Stimulated activated CD4-positive, alpha-beta T cell treated with anti-CD3 and anti-CD28 coated beads, Interleukin-12 subunit alpha, Interleukin-12 subunit beta, amount 100 ng/mL, for 48 hours (primary cell): ENCODE measurements around the gene AIFM1.

ENCODE experiments used
- DNase-seq, 3 donors: peaks; one replicate each; pipeline ENCODE4 v3.0.0-alpha.2; 2020; ENCODE audit warnings: low read depth in 2 of 3, low spot score in 1 of 3

AIFM1 gene

DNA sequence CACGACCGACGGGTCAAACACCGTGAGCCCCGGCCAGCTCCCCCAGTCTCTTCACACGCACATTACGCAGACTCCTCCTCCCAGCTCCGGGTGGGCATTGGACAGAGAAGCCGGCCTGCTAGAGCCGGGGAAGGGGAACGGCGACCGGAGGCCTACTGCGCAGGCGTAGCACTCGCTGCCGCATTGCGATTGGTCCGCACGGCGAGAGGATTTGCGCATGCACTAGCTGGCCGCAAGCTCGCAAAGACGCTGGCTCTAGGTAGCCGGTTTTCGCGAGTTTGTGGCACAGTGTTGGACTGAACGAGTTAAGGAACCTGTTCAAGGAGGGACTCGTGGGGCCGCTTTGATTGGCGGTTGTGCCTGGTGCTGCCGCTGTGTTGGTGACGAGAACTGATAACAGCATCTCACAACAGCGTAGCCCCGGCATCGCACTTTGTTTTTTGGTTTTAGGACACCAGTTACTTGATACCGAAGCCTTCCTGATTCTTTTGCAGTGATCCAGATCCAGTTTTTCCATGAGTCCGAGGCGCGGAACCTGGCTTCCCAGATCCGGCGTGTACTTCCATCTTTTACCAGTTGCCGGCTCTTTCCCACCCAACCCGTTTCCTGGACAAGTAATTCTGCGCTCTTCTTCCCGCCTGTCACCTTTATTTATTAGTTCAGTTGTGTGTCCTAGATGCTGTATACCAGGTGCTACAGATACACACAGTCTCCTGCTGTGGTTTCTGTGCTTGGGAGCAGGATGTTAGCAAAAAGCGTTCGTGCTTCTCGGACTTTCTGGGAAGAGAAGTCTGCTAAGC lies at the start of gene AIFM1:
Gene AIFM1, minus strand, starts transcription at position 139 of the 800 bp plus-strand sequence. CDS start 185 bp downstream, outside the sequence.
- peak; percentile 71 to 81 (median 81) for DNase-seq

DNA sequence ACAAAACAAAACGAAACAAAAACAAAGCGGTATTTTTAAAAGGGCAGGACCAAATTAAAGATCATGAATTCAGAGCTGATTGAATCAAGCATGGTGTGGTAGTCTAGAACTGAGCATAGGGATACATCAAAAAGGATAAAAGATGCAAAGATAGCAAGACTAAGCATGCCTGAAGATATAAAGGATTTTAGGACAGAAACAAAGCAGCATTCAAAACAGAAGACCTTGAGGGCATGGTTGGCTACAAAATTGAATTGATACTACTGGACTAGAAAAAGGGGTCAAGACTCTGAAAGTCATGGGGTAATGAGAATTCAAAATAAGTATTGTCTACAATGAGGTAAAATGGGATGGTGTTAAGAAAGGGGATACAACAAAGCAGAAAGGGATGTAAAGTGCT lies 47.7 kb upstream of the AIFM1 start:
- DNase-seq = no peak

DNA sequence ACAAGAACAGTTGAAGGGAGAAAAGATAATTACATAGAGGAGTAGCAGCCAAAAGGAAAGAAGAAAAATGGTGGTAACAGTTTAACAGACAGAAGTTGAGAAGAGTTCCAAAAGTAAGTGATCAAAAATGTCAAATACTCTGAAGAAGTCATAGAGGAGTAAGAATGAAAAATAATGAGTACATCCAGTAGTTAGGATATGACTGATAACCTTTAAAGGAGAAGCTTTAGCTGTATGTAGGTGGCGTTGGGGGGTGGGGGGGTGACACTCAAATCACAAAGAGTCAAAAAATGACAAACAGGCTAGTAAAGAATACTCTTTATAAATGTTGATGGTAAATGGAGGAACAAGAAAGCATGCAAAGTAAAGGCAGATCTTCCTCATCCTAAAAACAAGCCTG lies 46.7 kb upstream of the AIFM1 start:
- DNase-seq = no peak

DNA sequence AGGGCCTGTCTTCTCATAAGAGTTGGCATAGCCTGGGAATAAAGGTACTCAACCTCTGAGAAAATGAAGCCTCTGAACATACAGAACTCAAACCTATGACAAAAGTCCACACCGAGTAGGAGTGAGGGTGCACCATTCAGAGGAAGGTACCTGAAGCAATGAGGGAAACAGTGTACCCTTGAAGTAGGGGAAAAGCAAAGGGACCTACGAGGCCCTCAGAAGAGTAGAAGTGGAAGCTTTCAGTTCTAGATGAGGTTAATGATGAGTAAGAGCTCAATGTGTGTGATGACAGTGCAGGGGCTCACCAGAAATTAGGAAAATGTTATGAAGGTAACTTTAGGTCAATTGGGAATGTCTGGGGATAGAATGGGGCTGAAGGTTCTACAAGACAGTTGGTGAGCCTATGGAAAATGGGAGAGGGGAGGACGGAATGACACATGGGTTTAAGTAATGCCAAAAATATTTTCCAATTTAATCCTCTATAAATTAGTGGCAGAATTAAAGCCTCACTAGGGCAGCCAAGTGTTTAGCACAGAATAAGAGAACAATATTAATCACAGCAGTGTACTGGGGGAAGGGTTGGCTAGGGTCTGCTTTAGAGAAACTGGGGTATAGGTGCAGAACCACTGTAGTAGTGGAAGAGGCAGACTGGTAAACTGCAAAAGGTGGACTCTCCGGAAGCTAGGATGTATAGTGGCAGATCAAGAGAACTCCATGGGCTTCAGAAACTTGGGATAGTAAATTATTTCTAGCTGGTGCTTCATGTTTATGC lies 46.0 kb upstream of the AIFM1 start:
- no peak for DNase-seq

DNA sequence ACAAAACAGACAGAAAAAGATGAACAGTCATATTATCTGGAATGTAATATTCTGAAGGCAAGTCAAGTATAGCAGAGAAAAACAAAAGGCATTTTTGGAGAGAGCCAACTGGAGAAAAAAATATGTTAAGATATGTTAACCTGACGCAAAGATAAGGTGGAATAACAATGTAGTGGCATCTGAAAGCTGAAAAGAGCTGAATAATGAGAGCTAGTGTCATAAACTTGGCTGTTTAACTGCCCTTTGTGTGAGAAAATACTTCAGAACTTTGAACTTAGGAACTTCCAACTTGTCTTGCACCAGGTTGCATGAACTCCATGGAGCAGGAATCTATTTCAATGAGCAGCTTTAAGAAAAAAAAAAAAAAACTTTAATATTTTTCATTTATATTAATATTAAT lies 39.0 kb upstream of the AIFM1 start:
- DNase-seq = no peak

DNA sequence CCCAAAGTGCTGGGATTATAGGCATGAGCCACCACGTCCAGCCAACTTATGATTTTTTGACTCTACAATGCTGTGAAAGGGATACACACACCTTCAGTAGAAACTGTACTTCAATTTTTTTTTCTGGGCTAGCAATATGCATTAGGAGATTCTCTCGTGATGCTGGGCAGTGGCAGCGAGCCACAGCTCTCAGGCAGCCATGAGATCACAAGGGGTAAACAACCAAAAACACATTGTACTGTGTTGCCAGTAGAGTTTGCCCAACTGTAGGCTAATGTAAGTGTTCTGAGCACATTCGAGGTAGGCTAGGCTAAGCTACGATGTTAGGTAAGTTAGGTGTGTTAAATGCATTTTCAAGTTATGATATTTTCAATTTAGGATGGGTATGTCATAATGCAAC lies 31.8 kb upstream of the AIFM1 start:
- DNase-seq = no peak

DNA sequence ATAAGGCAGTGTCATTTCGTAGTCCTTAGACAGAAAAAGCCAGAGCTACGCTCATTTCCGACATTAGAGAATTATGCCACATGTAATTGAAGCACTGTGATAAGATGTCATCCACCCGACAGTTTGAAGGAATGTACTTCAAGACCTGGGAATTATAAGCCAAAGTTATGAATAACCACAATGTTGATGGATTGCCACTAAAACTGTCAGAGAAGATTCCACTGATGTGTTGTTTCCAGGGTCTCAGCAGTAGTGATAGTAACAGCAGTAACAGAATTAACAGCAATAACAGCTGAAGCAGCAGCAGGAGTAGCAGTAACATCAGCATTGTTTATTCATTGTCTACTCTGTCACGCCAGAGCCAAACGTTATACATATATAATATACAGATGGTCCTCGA lies 30.8 kb upstream of the AIFM1 start:
- no peak for DNase-seq

DNA sequence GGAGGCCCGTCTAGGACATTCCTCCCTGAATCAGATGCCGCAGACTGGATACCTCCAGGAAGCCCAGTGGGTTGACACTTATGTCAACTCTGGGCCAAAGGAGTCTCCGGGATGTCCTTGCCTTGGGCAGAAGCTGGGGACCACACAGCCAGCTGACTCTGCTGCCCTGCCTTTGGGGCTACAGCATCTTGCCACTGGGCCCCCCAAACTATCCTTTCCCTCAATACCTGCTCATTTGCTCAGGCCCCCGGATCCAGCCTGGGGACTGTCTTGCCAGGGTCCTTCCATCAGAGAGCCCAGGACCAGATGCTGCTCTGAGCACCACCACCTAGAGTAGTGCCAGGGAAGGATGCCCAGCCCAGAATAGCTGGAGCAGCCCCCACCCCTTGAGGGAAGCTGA lies 25.2 kb upstream of the AIFM1 start:
- DNase-seq = no peak

DNA sequence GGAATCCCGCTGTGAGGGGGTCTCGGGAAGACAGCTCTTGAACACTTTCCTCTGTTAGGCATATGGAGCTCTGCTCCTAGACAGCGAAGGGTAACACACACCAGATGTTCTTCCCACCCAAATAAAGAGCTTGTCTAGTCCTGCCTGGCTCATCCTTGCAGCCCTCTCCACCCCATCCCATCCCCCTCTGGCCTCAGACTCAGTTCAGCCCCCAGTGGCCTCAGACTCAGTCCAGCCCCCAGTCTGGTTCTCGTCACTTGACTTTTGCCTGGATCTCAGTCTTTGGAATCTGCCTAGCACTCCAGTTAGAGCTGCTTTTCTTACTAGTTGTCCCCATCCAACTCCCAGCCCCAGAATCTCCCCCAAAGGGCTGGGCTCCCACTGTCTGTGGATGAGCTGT lies 21.0 kb upstream of the AIFM1 start:
- no peak for DNase-seq

DNA sequence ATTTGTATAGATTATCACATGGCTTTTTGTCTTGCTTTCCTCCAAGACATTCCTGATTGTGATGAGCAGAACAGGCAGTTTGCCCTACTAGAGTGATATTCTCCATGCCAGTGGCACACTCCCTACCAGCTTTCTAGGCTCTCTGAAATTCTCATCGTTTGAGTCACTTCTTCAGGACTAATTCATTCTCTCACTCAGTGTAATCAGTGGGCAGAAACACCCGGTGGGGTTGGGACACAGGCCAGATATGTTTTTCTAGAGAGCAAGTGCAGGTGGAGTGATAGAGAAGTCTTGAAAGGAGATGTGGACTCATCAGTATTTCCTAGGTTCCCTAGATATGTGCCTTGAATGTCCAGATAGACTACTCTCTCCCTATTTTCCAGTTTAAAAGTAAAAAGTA lies 19.2 kb upstream of the AIFM1 start:
- DNase-seq = no peak

DNA sequence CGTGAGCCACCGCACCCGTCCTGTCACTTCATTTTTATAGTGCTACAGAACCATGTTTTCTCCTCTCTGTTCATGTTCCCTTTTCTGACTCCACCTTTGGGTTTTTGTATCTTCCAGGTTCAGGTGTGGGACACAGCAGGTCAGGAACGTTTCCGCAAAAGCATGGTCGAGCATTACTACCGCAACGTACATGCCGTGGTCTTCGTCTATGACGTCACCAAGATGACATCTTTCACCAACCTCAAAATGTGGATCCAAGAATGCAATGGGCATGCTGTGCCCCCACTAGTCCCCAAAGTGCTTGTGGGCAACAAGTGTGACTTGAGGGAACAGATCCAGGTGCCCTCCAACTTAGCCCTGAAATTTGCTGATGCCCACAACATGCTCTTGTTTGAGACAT lies 18.5 kb upstream of the AIFM1 start:
- DNase-seq = no peak

DNA sequence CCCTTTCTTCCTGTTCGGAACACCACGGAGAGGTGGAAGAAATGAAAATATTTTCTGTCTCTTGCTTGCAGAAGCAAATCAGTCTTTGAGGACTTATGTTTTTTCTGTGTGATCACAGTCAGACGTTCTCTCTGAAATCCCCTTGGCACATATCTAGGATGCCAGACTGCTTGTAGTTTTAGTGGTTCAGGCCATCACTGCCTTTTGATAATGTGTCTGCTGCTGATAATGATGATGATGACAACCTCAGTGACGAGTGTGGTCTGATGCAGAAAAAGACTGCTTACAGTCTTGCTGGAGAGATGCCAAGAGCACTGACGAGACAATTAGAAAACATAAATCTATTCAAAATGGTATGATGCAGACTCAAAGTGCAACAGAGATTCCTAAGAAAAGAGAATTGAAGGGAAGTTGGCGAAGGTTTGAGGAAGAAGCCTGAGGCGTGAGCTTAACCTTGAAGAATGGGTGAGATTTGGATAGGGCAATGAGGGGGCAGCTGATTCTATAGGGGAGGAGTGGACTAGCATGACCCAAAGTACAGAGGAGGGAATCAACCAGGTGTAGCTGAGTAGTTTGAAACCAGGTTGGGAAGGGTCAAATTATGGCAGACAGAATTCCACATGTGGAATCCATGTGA lies 14.1 kb upstream of the AIFM1 start:
- no peak for DNase-seq

DNA sequence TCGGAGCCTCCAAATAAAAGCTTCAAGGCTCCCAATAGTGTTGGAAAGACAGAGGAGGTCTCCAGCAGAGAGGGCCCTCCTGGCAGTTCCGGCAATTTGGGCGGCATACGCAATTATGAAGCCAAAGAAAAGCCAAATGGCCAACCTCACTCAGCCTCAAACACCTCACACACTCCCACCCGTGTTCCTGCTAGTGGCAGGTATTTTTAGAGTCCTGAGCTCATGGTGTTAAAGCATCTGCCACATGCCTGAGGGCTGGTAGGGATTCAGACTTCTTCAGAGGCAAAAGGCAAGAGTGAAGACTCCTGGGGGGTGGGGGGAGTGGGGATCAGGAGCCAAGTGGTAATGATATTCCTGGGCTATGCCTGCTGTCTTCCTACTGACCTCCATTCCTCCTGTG lies 13.5 kb upstream of the AIFM1 start:
- no peak for DNase-seq

DNA sequence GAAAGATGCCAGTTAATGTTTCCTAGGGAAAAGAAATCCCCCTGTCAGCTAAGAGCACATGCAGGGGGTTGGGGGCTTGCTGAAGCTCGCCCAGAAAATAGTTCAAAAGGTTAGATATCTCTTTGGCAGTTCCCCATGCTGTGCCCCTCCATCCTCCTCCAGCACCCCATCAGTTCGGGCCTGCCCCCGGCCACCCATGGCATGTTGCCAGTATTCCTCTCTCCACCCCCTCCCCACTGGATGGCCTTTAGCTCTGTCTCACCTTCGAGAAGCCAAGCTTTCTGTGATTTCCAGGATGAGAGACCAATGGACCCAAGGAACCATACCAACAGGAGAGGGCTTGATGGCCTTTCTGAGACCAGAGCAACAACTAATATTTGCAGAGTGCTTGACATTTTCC lies 11.3 kb upstream of the AIFM1 start:
- no peak for DNase-seq

DNA sequence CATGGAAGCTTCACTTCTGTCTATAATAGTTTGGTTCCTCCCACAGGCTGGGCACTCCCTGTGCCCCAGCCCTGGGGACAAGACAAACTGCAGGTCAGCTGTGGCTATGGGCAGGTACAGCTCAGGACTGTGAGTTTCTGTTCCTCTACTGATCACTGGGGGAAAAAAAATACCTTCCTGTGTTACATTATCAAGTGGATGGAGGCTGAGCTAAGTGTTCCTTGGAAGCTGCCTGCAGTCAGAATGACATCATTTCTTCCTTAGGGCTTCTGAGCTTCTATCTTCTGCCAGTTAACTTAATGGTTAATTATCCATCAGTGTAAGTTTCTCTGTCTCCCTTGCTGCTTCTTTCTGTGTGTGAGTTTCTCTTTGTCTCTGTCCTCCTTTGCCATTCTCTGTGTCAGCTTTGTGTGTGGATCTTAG lies 10.7 kb upstream of the AIFM1 start:
- DNase-seq = no peak

DNA sequence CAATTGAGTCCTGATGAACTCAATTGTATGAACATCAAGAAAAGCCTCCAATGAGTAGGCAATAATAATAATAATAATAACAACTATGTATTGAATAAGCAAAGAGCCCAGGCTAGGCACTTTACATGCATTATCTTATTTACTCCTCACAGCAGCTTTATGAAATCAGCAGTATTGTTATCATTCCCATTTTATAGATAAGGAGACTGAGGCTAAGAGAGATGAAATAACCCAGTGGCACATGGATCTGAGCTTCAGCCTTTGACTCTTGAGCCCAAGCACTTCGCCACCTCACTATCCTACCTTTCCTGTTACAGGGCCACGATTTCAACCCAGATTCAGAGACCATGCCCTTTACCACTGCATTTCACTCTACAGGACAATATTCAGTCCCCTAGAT lies 9.3 kb upstream of the AIFM1 start:
- DNase-seq = no peak

DNA sequence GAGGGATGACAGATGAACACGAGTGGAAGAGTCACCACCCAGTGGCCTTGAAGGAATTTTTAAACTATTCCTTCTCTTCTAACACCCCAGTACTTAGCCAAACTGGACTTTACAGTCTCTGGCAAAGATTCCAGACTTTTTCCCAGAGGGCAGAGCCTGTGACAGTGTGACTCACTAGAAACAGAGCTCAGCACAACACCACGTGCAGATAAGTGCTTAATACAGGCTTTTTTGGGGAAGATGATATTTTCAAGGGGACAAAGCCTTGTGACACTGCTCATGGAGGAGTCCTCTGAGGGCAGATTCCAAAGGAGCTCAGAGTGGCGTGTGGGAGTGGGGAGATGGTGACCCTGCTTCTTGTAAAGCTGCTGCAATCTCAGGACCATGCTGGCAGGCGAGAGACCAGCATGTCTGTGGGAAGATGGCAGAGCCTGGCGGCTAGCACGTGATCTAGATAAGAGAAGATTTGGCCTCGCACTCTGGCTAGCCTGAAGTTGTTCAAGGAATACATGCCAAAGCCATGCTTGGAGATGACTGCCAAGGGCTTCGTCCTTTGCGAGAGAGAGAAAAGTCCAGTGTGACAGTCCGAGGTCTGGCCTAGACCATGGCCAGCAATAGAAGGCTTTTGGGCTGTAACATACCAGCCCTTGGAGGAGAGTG lies 8.5 kb upstream of the AIFM1 start:
- no peak for DNase-seq

DNA sequence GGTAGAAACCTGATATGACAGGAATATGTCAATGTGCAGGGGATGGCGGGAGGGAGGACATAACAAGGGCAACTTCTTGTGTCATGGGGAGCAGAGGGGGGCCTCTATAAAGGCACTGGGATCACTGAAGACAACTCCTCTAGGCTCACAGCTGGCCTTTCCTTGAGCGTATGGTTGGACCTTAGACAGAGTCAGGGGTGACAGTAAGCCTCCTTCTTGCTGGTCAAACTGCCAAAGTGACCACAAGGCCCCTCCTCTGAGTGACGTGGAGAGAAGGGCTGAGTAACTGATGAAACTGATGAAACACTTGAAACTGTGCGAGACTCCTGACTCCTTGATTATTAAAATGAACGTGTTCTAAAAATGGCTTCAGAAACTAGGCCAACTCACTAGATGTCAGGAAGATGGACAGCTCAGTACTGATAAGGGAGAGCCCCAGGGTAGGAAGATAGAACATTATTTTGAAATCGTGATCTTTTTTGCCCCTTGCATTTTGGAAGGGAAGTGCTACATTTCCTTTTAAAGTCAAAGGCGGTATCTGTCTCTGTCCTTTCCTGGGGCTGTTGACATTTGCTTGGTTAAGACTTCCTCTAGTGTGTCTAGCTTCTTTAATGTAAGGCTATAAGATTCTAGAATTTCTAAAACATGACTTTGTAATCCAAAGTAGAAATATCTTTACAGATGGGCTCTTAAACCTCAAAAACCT lies 7.7 kb upstream of the AIFM1 start:
- no peak for DNase-seq

DNA sequence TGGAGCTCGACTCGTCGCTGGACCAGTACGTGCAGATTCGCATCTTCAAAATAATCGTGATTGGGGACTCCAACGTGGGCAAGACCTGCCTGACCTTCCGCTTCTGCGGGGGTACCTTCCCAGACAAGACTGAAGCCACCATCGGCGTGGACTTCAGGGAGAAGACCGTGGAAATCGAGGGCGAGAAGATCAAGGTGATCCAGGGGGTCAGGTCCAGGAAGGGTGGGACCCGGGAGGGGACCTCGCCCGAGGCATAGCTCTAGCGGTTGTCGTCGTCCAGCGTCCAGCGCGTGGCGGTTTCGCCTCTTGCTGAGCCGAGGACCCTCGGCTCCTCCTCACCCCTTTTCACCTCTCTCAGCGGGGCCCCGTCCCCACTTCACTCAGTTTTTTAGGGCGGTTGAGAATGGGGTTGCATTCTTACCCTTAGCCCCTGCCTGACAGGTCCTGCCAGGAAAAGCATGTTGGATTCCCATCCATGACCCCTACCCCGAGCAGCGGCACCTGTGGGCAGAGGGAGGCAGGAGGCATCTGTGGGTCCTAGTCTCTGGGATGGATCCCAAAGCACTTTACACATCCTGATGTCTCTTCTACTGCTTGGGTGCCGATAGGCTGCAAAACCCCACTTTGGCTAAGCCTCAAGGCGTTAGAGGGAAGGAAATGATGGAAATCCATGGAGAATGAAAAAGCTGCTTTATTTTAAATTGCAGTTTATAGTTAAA lies 6.6 kb upstream of the AIFM1 start:
- DNase-seq = no peak

DNA sequence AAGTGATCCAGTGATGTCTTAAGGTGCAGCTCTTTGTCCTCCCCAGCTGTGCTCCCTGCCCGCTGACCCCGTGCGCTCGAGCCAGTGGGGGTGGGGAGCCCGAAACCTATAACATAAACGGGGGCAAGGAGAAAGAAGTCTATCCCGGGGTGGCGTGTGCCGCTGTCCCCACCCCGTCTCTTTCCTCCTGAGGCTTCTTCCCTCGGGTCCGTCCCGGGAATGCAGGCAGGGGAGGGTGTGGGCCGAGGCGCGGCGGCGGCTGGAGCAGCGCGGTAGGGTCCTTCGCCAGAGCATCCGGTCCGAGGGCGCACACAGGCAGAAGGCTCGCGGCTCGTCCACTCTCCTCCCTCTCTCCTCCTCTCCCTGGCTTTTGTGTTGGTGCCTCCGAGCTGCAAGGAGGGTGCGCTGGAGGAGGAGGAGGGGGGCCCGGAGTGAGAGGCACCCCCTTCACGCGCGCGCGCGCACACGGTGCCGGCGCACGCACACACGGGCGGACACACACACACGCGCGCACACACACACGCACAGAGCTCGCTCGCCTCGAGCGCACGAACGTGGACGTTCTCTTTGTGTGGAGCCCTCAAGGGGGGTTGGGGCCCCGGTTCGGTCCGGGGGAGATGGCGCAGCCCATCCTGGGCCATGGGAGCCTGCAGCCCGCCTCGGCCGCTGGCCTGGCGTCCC lies 5.9 kb upstream of the AIFM1 start, which contains the start of gene RAB33A:
Gene RAB33A, plus strand, starts transcription at position 517 of the 681 bp plus-strand sequence. Its CDS starts 101 bp downstream, at position 618.
- DNase-seq = no peak
